ENCODE measurements around the gene RHBDD2. TPM values are rescaled to one million over a fixed set of nuclear protein-coding genes. Genes with fewer than 3 reads are reported as not detected.
"Not testable (repeated sequence)": the region's sequence is repeated elsewhere in the genome, so short reads cannot be mapped to it uniquely, and the experiment has no call there.

The RHBDD2 gene
- total and polyA plus RNA-seq, 8 donors = 38.4 to 69.0 (median 46.7) TPM

GRCh38 chr7:75835688-75836285 lies 43.0 kb upstream of the RHBDD2 start:
- intact Hi-C loops (cut with DNase I) = no loop called here
- no peak overlapping the region for H3K27ac ChIP-seq
- ATAC-seq = no peak

GRCh38 chr7:75836798-75837197 lies 42.0 kb upstream of the RHBDD2 start:
- TF ChIP-seq CTCF (IDR thresholded peaks at IDR 0.05) = no peak
- intact Hi-C loops (cut with DNase I) = no loop called here
- no peak overlapping the region for H3K27ac ChIP-seq
- H3K9me3 ChIP-seq = no peaks in the 10 kb centered on the region
- ATAC-seq = no peak
- no peaks in the 10 kb centered on the region for H3K27me3 ChIP-seq
- DNase-seq = no peak
- H3K36me3 ChIP-seq = no peaks in the 10 kb centered on the region
- H3K4me3 ChIP-seq = no peak overlapping the region
- peaks cover 0 to 4% of the 10 kb centered on the region in 2 donors for H3K4me1 ChIP-seq

More at GRCh38 chr7:75835688-75836285, 43.0 kb upstream of the RHBDD2 start:
- DNase-seq = no peak
- Histone ChIP-seq H3K36me3 (no peaks in the 10 kb centered on the region), H3K9me3 (no peaks in the 10 kb centered on the region), H3K4me3 (no peak overlapping the region), H3K27me3 (no peaks in the 10 kb centered on the region), H3K4me1 (no peaks in the 10 kb centered on the region)
- no peak for TF ChIP-seq CTCF (IDR thresholded peaks at IDR 0.05)

GRCh38 chr7:75838281-75838930 lies 40.4 kb upstream of the RHBDD2 start:
- H3K27ac ChIP-seq; H3K4me3 ChIP-seq; H3K27me3 ChIP-seq; H3K9me3 ChIP-seq; ATAC-seq; DNase-seq; intact Hi-C loops (cut with DNase I); H3K36me3 ChIP-seq: not testable (repeated sequence)
- H3K4me1 ChIP-seq = peaks cover 8 to 20% of the 10 kb centered on the region in 2 donors

GRCh38 chr7:75840029-75840428 lies 38.8 kb upstream of the RHBDD2 start:
- H3K4me3 ChIP-seq = no peak overlapping the region
- intact Hi-C loops (cut with DNase I) = no loop called here
- DNase-seq = no peak
- ATAC-seq = no peak
- TF ChIP-seq CTCF (IDR thresholded peaks at IDR 0.05) = no peak
- no peaks in the 10 kb centered on the region for H3K9me3 ChIP-seq
- no peaks in the 10 kb centered on the region for H3K36me3 ChIP-seq
- peaks cover 8 to 26% of the 10 kb centered on the region in 2 donors for H3K4me1 ChIP-seq
- H3K27me3 ChIP-seq = no peaks in the 10 kb centered on the region
- H3K27ac ChIP-seq = no peak overlapping the region

GRCh38 chr7:75842836-75843446 lies 35.9 kb upstream of the RHBDD2 start:
- H3K36me3 ChIP-seq = no peaks in the 10 kb centered on the region
- H3K4me1 ChIP-seq = peaks cover 8 to 32% of the 10 kb centered on the region in 2 donors
- peak overlapping the region; percentile 80 to 84 for H3K27ac ChIP-seq
- H3K9me3 ChIP-seq = no peaks in the 10 kb centered on the region
- DNase-seq = peak in 3 of 4 donors; percentile 52 to 72 (median 55)
- TF ChIP-seq CTCF (IDR thresholded peaks at IDR 0.05) = no peak
- ATAC-seq = peak; percentile 80
- no peaks in the 10 kb centered on the region for H3K27me3 ChIP-seq
- intact Hi-C loops (cut with DNase I) = no loop called here
- peak overlapping the region in 1 of 2 donors; percentile 24 for H3K4me3 ChIP-seq
